Measurements from ENCODE around the gene SGMS1. TPM values are rescaled to one million over a fixed set of nuclear protein-coding genes. Genes with fewer than 3 reads are reported as not detected.

SGMS1 gene
- total and polyA plus RNA-seq, 2 experiments from 2014 or later = 15.0 to 34.7 TPM

- peaks cover 48% of the 10 kb centered on the region for H3K4me1 Mint-ChIP-seq
- peaks cover 3% of the 10 kb centered on the region; the same call in 1 of the 3 replicates for H3K36me3 Mint-ChIP-seq (ENCODE audit: low read depth)
- no peak overlapping the region for H3K4me3 ChIP-seq
- H3K4me2 ChIP-seq = no peak overlapping the region
- H3K9me3 Mint-ChIP-seq = no peaks in the 10 kb centered on the region
- H3K27ac Mint-ChIP-seq = no peak overlapping the region
- no peak overlapping the region for H3K4me3 Mint-ChIP-seq
- H3F3A ChIP-seq (replicated peaks; ENCODE audit: low read depth) = no peaks in the 10 kb centered on the region
- H3K27me3 Mint-ChIP-seq (ENCODE audit: insufficient read depth, low read depth, poor library complexity) = peaks cover 7% of the 10 kb centered on the region
- peaks cover 1% of the 10 kb centered on the region; the same call in 1 of the 2 replicates for H3K27me3 ChIP-seq (ENCODE audit: insufficient read depth)
- H3K4me1 ChIP-seq (ENCODE audit: insufficient read depth) = peaks cover 34% of the 10 kb centered on the region
- H3K27ac ChIP-seq (ENCODE audit: low read depth) = no peak overlapping the region
- no peak overlapping the region for H2AFZ ChIP-seq
- TF ChIP-seq JUNB (IDR thresholded peaks at IDR 0.05; ENCODE audit: unreplicated experiment) (no peak), NANOG (IDR thresholded peaks at IDR 0.05; ENCODE audit: borderline replicate concordance) (no peak), REST (IDR thresholded peaks at IDR 0.05; ENCODE audit: unreplicated experiment) (no peak), ZNF462 (CRISPR knock-in tag; IDR thresholded peaks at IDR 0.05) (no peak), ETS1 (IDR thresholded peaks at IDR 0.05) (no peak), EZH2 (IDR thresholded peaks at IDR 0.05; ENCODE audit: low read depth, unreplicated experiment) (no peak), ZNF114 (CRISPR knock-in tag; IDR thresholded peaks at IDR 0.05) (no peak), POLR2AphosphoS5 (IDR thresholded peaks at IDR 0.05; ENCODE audit: low read depth) (no peak), CREB1 (CRISPR knock-in tag; IDR thresholded peaks at IDR 0.05; ENCODE audit: low read depth) (no peak), STAT1 (IDR thresholded peaks at IDR 0.05; ENCODE audit: unreplicated experiment) (no peak), CTCF (conservative IDR thresholded peaks at IDR 0.05; ENCODE audit: low read depth in 2 of 2) (no peak), EZH2phosphoT487 (IDR thresholded peaks at IDR 0.05; ENCODE audit: unreplicated experiment) (no peak), ZNF331 (CRISPR knock-in tag; IDR thresholded peaks at IDR 0.05; ENCODE audit: low read depth) (no peak)
- peaks cover 6% of the 10 kb centered on the region for H3K79me2 ChIP-seq (replicated peaks; ENCODE audit: insufficient read depth)
- no peaks in the 10 kb centered on the region for H3K9me2 ChIP-seq (ENCODE audit: insufficient read depth)
- no peak for DNase-seq (ENCODE audit: low spot score)
- H3K36me3 ChIP-seq (ENCODE audit: insufficient read depth) = no peaks in the 10 kb centered on the region
- no peak for ATAC-seq
- H4K20me1 ChIP-seq (replicated peaks; ENCODE audit: insufficient read depth) = no peaks in the 10 kb centered on the region; the same call in 1 of the 2 replicates
These were observed 3.7 kb upstream of the SGMS1 start for GRCh38 chr10:50627443-50627842.
